OCI-M2 (cell line): Measurements from ENCODE around the gene BCAR3.
"Not testable (repeated sequence)": the region's sequence is repeated elsewhere in the genome, so short reads cannot be mapped to it uniquely, and the experiment has no call there.

Experiments used
- DNase-seq: peaks from one replicate; lab custom pipeline; 2025; ENCODE audit not compliant: unreplicated experiment; lab: John Stamatoyannopoulos, UW

The BCAR3 gene

GRCh38 chr1:93598861-93599439, 82.7 kb downstream of the BCAR3 start:
- DNase-seq = no peak

GRCh38 chr1:93598396-93598795, 83.2 kb downstream of the BCAR3 start:
- no peak for DNase-seq

- DNase-seq = no peak
Measured at GRCh38 chr1:93597709-93598108, 83.9 kb downstream of the BCAR3 start.

- DNase-seq = no peak
Measured at GRCh38 chr1:93596329-93597089, 85.1 kb downstream of the BCAR3 start.

- DNase-seq = no peak
Measured at GRCh38 chr1:93595743-93596142, 85.9 kb downstream of the BCAR3 start.

- DNase-seq = no peak
Measured at GRCh38 chr1:93595266-93595665, 86.4 kb downstream of the BCAR3 start.

GRCh38 chr1:93594603-93594880, 87.1 kb downstream of the BCAR3 start:
- no peak for DNase-seq

GRCh38 chr1:93593854-93594602, 87.6 kb downstream of the BCAR3 start:
- no peak for DNase-seq

- no peak for DNase-seq
Measured at GRCh38 chr1:93592551-93592949, 89.1 kb downstream of the BCAR3 start.

- DNase-seq = no peak
Measured at GRCh38 chr1:93591676-93592550, 89.7 kb downstream of the BCAR3 start.

GRCh38 chr1:93591291-93591675, 90.4 kb downstream of the BCAR3 start:
- not testable (repeated sequence) for DNase-seq

GRCh38 chr1:93588955-93589354, 92.7 kb downstream of the BCAR3 start:
- DNase-seq = no peak

- no peak for DNase-seq
Measured at GRCh38 chr1:93588206-93588605, 93.4 kb downstream of the BCAR3 start.

- no peak for DNase-seq
Measured at GRCh38 chr1:93587354-93587753, 94.3 kb downstream of the BCAR3 start.

GRCh38 chr1:93585059-93585966, 96.3 kb downstream of the BCAR3 start:
- DNase-seq = no peak

- DNase-seq = no peak
Measured at GRCh38 chr1:93584261-93585003, 97.2 kb downstream of the BCAR3 start.

- no peak for DNase-seq
Measured at GRCh38 chr1:93581917-93582850, 99.5 kb downstream of the BCAR3 start.

- DNase-seq = no peak
Measured at GRCh38 chr1:93579891-93580290, 101.7 kb downstream of the BCAR3 start.
